LHCN-M2 (cell line): ENCODE data around the gene PPP1R7. TPM values are rescaled to one million over a fixed set of nuclear protein-coding genes. Genes with fewer than 3 reads are reported as not detected.
"Not testable (repeated sequence)": the region's sequence is repeated elsewhere in the genome, so short reads cannot be mapped to it uniquely, and the experiment has no call there.

Experiments used
- DNase-seq: peaks from one replicate; pipeline ENCODE4 v3.0.0-alpha.2; 2012; ENCODE audit warnings: low read depth
- polyA plus RNA-seq: library from polyadenylated mRNA; unstranded; fragments of >200 nt; gene quantifications from one replicate; pipeline ENCODE4 v1.2.1, GENCODE V29; 2012; ENCODE audit warnings: missing spikeins
- total RNA-seq: library from RNA; depleted of rRNA; stranded (reverse); fragments of >200 nt; gene quantifications from 2 replicates; pipeline ENCODE4 v1.2.3, GENCODE V29; 2014; rRNA removed

PPP1R7 gene, protein sequence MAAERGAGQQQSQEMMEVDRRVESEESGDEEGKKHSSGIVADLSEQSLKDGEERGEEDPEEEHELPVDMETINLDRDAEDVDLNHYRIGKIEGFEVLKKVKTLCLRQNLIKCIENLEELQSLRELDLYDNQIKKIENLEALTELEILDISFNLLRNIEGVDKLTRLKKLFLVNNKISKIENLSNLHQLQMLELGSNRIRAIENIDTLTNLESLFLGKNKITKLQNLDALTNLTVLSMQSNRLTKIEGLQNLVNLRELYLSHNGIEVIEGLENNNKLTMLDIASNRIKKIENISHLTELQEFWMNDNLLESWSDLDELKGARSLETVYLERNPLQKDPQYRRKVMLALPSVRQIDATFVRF
- total RNA-seq, result 95.0 and 110 TPM in 2 replicates
- polyA plus RNA-seq, result 168 TPM

DNA sequence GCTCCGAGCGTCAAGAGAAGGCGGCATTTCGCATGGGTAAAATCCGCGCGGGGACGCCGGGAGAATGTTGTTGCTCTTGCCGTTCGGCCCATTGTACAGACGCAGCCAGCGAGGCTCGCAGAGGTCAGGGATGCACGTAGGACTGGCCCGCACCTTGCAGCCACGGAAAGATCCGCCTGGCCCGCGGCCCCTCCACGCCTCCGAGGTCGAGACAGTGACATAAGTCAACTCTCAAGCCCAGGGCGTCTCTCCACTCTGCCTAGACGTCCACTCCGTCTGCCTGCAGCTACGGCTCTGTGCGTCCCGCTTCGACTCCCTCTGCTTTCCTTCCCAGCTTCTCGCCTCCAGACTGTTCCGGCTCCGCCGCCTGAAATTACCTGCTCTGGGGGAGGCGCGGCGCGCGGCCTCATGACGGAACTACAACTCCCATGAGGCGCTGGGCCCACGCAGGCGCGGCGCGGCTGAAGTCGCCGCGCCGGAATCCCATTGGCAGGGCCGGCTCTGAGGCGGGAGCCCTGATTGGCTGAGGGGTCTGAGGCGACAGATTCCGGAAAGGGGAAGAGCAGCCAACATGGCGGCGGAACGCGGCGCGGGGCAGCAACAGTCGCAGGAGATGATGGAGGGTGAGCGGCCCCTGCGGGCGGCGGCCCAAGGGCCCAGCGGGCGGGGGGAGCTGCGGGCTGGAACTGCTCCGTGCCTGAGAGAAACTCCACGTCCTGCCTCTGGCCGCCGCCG is at the start of gene PPP1R7:
Gene PPP1R7 (plus strand): TSS at position 543 of the 735 bp plus-strand sequence. CDS start 29 bp downstream, at position 572.
- DNase-seq, result peak; percentile 88

DNA sequence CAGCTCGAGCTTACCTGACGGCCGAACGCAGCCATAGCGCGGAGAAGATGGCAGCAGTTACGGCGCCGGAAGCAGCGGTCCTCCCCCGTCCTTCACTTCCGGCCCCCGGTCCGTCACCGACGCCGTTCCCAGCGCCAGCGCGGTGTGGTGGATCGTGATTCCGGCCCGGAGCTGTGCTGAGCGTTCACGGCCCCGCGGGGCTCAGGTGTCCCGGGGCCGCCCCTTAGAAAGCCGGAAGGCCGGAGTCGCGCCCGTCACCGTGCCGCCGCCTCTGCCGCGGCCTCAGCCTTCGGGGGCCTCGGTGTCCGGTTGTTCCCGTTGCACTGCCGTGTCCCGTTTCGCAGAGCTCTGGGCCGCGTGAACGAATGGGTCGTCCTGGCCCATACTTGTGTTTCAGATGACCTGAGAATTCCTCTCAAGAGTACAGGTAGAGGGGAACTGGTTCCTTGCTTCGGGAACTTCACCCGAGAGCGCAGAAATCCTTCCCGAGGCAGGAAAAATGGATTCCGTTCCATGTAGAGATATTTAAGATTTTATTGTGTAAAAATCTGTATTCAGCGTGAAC is 47.9 kb upstream of the PPP1R7 start, which contains the start of gene MTERF4:
Gene MTERF4 (minus strand): TSS at position 49 of the 565 bp plus-strand sequence. CDS start 14 bp downstream, at position 35.
- peak; percentile 78 for DNase-seq

DNA sequence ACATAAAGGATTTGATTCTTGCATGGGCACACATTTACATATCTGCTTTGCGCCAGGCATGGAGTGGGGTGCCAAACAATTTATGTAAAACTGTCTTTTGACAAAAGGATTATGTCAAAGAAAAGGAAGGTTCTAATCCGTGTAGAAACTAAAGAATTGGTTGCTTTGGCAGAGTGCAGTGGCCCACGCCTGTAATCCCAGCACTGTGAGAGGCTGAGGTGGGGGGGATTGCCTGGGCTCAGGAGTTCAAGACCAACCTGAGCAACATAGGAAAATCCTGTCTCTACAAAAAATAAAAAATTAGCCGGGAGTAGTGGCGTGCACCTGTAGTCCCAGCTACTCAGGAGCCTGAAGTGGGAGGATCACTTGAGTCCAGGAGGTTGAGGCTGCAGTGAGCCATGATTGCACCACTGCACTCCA is 47.1 kb upstream of the PPP1R7 start:
- no peak for DNase-seq

DNA sequence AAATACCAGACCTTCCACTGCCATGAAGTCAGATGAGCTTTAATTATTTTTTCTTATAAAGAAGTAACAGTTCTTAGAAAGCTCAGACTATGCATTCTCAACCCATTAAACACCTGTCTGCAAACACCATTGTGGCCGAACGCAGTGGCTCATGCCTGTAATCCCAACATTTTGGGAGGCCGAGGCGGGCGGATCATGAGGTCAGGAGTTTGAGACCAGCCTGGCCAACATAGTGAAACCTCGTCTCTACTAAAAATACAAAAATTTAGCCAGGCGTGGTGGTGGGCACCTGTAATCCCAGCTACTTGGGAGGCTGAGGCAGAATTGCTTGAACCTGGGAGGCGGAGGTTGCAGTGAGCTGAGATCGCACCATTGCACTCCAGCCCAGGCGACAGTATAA is 45.7 kb upstream of the PPP1R7 start:
- DNase-seq, result not testable (repeated sequence)

DNA sequence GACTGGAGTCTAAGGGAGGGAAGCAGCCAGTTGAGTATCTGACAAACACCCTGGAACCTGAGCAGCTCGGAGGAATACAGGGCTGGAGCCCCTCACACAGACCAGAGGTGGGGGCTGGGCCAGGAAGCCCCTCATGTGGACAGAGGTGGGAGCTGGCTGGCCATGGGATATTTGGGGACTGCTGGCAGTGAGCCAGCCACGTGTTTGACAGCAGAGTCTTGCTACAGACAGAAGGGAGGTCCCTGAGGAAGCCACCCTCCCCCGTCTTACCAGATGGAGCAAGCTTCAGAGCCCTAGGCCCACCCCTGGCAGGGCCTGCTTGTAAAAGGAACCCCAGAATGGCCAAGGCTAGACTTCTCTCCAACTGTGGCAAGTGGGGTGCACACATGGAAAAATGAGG is 44.6 kb upstream of the PPP1R7 start:
- DNase-seq, result no peak

DNA sequence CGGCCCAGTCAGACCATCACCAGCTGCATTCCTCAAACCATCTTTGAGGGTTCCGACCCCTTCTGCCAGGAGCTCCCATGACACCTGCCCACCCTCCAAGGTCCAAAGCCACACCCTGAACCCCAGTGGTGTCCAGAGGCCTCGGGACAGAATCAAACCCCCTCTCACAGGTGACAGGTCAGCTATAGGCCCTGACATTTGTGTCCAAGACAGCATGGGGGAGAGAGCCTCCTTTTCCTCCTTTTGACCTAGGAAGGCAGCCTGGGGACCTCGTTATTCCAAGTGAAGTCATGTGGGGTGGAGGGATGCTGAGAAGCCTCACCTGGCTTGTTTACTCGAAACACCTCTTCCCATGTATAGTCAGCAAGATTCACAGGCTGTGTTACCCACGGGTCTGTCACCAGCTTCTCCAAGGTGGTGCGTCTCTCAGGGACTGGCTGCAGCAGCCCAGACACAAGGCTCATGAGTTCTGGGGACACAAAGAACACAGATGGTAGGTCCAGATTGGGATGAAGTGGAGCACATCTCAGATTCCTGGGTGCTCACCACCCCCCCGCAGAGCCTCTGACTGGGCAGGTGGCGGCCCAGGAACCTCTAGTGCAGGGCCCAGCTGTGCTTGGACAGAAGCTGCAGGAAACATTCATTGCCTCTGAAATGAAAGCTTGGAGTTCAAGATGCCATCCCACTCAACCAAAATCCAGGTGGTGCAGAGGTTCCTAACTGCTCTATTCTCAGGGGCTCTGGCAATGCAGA is 43.1 kb upstream of the PPP1R7 start:
- DNase-seq, result no peak

DNA sequence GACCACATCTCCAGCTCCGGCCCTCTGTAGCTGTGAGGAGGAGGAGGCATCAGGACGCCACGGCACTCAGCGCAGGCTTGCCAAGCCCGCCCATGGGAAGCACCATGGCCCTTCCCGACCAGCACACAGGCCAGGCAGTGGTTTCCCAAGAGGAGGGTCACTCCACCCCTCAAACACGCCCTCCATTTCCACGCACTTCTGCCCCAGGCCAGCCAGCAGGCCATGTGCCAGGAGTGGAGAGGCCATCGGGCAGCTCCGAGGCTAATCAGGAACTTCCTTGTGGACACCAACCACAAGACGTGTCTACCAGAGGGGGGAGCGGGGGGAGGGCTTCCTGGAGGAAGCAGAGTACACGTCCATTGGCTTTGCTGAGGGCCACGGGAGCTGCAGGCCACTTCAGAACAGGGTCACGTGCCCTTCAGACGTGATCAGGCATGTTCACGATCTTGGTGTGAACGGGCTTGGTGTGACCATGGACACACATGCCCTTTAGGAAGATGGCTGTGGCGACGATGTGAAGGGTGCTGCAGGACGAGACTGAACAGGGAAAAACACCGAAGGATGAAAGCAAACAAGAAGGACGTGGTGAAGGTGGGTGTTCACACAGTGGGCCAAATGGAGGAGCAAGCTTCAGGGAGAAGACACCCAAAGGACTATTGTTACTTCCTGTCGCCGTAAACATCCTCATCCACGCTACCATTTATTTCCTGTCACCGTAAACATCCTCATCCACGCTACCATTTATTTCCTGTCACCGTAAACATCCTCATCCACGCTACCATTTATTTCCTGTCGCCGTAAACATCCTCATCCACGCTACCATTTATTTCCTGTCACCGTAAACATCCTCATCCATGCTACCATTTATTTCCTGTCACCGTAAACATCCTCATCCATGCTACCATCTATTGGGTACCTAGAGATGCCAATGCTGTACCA is 41.7 kb upstream of the PPP1R7 start:
- no peak for DNase-seq

DNA sequence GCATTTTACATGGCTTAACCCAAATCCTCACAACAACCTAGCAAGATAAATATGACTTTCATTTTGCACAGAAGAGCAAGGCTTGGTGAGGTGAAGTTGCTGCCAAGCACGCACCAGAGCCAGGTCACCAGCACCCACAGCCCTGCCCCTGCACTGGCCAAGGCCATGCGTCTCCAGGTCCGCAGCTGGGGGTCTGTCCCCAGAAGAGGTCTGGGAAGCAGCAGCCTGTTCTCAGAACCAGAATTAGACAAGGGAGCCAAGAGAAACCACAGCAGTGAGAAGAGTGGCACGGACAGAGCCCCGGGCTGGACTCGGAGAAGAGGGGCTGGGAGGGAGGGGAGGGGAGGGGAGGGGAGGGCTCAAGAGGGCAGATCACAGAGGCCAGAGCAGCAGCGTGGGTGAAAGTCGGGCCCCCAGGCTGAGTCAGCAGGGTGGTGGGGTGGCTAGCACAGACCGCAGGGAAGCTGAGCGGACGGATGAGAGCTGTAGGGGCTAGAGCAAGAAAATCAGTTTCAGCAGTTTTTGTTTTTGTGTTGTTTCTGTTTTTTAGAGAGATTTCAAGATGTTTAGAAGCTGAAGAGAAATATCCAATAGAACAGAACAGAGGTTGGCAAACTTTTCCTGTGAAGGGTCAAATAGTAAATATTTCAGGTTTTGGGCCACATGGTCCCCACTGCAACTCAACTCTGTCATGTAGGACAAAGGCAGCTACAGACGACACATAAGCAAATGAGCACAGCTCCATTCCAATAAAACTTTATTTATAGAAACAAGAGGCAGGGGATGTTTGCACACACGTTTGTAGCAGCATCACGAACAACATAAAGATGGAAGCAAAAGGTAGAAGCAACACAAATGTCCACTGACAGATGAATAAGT is 40.8 kb upstream of the PPP1R7 start:
- DNase-seq, result no peak

DNA sequence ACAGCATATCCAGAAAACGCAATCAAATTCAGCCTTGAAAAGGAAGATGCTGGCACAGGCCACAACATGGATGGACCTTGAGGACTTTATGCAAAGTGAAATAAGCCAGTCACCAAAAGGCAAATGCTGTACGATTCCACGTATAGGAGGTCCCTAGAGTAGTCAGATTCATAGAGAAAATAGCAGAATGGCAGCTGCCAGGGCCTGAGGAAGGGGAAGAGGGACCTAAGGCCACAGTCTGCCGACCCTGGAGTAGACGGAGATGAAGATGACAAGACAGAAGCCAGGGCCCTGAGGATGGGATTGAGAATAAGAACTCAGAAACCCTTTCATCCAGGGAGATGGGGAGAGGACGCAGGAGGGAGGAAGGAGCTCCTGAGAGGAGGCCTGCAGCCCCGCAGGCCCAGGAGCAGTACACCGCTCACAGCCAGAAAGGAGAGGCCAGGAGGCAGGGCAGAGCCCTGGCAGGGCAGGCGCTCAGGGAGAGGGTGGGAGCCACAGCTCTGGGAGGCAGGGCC is 40.1 kb upstream of the PPP1R7 start:
- DNase-seq, result no peak

DNA sequence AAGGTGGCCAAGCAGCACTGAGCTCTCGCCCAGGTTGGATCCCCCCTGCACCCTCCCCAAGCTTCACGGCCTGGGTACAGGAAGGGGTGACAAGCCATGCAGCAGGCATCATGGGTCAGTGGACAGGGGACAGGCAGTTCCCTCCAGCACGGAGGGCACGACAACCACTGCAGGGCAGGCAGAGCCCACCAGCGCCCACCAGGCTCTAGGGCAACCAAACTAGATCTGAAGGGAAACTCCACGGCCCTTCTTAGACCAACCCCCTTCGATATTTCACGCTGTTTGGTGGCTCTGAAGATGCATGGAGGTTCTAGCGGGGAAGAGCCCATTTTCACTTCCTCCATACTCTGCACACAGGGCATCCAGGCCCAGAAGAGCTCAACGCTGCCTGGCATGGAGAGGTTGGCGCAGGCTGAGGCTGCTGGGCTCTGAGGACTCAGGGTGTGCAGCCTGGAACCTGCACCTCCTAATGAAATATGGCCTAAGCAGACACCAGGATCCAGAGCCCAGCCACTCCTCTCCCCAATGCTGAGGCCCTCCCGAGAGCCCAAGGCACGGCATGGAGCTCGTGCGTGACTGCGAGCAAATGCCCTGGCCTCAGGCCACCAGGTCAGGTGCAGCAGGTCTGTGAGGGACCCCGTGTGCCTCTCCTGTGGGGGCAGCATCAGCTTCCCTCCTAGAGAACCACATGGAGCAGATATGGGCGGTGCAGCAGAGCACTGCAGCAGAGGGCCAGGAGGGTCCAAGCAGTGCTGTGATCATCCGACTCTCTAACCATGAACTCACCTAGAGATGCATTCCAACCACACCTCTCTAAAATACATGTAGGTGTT is 39.4 kb upstream of the PPP1R7 start:
- DNase-seq, result no peak

DNA sequence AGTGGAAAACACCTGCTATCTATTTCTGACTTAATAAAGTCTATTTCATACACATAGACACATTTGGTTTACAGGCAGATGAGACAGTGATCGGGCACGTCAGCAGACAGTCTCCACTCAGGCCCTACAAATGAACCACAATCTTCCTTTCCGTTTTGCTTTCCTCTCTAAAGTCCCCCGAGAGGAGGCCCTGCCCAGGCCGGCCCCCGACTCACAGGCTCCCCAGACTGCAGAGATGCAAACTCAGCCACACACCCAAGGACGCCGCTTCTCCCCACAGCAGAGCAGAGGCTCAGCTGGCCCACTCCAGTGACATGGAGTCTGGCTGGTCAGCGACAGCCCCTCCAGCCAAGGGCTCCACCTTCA is 38.8 kb upstream of the PPP1R7 start:
- DNase-seq, result no peak

DNA sequence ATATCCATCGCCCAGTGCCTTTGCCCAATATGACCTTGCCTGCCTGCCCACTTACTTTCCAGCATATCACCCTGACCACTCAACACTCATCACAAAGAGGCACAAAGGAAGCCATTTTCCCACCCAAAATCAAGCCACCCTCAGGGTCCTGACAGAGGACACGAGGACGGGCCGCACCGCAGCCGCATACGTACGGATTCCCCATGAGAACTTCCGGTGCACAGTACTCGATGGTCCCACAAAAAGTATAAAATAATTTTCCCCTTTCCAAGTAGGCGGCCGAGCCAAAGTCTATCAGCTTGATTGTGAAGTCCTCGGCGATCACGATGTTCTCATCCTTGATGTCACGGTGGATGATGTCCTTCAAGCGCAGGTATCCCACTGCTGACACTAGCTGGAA is 38.2 kb upstream of the PPP1R7 start:
- DNase-seq, result no peak

DNA sequence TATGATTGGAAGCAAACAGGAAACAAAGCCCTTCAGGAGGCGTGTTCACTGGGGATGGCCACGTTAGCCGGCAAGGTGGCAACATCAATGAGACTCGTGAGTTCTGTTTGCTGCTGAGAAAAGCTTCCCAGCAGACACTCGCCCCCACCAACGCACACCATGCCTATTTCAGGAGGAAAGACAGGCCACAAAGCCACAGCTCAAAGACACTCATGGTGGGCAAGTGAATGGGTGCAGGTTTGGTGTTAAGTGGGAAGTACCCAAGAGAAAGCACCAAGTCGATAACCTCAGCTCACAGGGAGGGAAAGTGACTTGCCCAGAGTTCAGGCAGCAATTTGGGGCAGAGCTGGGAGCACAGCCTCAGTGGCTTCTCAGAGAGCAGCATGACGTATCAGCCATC is 37.7 kb upstream of the PPP1R7 start:
- no peak for DNase-seq

DNA sequence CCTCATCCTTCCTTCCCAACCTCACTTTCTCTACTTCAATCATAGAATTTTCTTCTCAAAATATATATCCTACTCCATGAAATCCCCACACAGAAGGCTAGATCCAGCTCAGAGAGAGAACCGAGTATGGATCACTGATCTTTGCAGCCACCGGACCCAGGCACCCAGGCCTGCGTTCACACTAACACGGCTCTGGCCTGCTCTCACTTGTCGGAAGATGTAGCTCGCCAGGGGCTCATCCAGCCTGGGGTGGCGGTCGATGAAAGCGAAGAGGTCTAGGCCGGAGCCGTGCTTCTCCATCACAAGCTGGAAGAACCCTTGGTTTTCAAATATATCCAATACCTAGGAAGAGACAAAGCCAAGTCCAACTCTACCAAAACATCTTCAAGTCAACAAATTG is 35.4 kb upstream of the PPP1R7 start:
- no peak for DNase-seq

DNA sequence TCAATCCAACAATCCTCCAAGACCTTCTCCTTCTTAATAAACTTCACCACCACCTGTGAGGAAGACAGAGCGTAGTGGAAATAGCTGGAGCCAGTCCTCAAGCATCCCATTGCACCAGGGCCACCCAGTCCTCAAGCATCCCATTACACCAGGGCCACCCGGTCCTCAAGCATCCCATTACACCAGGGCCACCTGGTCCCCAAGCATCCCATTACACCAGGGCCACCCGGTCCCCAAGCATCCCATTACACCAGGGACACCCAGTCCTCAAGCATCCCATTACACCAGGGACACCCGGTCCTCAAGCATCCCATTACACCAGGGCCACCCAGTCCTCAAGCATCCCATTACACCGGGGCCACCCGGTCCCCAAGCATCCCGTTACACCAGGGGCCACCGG is 34.9 kb upstream of the PPP1R7 start:
- no peak for DNase-seq

DNA sequence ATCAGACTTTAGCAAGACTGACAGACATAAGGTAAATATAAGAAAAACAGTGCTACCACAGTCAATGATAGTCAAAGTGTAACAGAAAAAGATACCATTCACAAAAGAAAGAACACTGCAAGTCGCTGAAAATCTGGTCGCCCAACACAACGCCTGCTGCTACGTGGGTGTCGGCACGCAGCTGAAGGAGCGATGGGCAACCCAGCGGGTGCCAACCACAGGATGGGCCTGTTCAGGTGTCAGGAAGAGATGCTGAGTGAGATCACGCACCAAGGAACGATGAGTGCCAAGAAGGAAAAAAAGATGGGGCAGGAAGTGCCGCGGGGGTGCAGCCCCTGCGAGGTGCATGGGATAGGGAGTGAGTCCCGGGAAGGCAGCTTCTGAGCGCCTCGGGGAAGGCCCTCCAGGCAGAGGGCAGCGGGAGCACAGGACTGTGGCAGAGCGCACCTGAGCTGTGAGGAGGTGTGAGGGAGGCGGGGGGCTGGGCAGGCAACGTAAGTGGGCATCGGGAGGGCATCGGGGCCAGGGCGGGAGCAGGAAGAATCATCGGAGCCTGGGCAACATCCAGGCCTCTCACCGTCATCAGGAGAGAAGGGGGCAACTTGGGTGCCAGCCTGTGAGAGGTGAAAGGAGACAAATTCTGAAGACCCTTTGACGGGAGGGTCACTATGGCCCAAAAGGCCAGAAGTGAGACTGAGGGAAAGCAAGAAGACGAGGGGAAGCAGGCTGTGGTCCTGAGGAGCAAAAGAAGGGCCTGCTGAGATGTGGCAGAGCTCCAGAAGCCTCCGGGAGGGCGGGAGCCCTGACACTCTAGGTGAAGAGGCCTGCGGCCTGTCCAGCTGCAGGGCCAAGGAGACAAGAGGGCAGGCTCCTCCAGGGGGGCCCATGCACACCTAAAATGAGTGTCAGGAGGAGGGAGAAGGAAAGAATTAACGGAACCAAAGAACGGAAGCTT is 33.4 kb upstream of the PPP1R7 start:
- no peak for DNase-seq

DNA sequence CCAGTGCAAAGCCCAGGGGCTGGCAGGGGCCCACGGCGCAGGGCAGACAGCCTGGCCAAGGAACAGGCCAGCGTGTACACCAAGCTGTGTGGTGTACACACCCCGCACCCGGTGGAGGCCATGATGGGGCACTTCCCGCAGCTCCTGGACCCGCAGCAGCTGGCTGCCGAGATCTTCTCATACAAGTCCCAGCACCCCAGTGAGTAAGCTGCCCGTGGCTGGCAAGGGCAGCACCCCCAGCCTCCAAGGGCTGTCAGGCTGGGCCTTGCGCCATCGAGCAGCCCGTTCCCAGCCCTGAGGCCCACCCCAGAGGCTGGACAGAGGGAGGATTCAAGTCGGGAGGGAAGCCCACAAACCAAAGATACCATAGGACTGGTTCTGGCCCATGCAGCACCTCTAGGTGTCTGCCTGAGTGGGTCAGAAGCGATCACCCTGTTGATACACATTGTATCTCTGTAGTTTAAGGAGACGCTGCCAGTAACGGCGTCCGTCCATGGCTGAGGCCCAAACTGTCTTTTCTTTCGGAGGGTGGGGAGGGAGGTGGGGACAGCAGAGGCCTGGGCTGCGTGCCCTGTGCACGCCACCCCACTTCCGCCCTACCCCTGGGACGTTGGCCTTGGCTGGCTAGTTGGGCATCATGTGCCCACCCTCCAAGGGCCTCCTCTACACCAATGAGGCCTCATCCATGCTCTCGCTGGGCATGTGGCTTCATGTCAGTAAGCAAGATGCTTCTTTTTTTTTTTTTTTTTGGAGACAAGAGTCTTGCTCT is 31.3 kb upstream of the PPP1R7 start:
- DNase-seq, result no peak
